CD1c-positive myeloid dendritic cell (primary cell): ENCODE data around the gene TPPP2.
A peak's percentile ranks its signal among the peaks of the same experiment; 100 is the strongest.
"Not testable (repeated sequence)": the region's sequence is repeated elsewhere in the genome, so short reads cannot be mapped to it uniquely, and the experiment has no call there.

ENCODE experiments used
- DNase-seq: peaks from one replicate; pipeline ENCODE4 v3.0.0-alpha.2; 2016; ENCODE audit errors: extremely low spot score

Gene TPPP2

DNA sequence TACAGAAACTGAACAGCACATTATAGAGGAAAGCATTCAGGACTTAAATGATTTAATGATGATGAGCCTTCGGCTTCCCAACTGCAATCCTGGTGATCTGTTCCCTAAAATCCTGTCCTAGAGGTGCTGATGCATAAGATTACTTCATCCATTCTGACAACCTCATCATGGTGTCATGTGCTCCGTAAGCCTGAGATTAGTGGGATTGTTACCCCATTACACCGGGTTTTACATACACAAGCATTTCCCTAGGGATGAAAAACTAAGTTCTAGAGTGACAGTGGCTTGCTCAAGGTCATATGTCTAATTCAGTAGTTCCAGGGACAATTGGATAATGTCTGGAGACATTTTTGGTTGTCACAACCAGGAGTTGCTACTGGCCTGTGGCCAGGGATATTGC, 7.1 kb downstream of the TPPP2 start:
- DNase-seq: peak; percentile 14

DNA sequence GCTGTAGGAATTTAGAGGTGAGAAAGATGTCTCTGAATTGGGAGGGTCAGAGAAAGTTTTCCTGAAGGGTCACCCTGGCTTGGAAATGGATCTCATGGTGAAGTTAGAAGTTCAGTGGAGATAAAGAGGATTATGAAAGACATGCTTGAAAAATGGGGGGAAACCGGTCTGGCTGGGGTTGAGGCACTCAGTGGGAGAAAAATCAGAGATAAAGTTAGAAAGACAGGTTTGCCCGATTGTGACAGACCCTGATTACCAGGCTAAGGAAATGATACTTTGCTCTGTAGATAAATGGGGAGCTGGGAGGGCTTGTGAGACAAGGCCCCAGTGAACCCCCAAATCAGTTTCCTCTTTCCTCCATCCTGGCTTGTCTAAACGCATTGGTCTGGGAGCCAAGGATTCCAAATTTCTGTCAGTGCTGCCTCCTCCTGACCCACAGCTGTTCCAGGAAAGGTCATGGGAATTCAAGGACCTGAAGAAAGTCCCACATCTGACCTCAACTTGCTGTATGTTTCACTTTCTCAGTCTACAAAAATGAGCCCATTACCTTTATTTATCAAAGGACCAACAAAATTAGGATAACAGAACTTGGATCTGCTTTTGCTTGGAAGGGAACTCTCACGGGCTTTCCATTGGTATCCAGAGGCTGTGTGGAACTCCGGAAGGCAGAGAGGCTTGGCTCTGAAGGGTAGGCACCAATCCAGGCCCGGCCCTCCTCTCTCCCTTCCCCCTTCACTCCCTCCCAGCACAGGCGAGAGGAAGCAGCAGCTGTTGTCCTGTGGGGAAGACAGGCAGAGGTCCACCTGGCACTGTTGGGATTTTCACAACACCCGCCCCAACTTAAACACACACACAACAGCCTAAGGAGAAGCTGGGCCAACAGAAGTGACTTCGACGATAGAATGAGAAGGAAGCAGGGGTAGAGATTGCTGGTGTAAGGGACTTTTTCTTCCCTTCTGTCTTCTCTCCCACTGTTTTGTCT, 8.7 kb downstream of the TPPP2 start:
- no peak for DNase-seq

DNA sequence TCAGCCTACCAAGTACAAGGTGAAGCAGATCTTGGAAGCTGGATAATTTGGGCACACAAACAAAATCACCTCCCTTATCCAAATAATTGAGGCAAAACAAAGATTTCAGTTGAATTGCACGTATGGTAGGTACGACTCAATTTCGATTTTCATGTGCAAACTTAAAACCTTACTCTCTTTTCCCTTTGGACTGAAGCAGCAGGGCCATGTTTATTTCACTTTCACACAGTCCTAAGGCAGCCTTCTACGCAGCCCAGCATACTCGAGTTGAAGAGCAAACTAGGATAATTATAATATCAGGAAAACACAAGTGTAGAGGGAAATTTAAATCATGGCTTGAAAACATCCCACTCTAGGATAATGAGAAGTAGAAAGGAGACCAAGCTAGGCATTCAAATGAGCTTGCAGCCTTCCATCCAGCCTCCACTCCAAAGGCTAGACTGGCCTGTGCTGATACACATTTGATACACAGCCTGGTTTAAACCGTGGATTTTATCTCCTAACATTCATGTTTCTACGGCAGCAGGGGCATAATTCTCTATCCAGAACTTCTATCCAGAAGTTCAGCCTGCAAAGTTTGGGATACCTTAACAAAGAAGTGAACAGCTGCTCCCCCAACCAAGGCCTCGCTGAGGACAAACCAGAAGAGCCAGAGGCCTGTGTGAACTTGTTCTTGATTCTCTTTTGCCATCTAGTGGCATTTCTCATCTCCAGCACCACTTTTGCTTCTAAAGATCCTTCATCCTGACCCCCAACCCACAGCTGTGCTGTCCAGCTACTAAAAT, 9.8 kb downstream of the TPPP2 start:
- DNase-seq: peak; percentile 71

DNA sequence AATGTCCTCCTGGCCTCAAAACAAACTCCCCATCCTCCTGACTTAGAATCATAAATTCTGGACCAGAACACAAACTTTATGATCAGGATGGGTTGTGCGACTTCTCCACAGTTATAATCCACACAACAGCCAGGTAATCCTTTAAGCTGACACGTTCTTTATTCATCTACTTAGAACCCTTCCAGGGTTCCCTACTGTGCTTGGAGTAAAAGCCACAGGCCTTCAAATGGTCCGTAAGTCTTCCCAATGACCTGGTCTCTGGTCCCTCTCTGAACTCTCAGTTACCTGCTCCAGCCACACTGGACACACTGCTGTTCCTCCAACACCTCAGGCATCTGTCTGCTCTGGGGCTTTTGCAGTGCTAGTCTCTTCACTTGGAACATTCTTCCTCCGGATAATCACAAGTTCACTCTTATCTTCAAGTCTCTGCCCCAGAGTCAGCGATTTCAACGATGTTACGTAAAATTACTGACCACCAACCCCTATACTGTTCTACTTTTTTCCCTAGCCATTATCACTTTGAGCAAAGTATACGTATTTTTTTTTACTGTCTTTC, 10.4 kb downstream of the TPPP2 start:
- DNase-seq: no peak

DNA sequence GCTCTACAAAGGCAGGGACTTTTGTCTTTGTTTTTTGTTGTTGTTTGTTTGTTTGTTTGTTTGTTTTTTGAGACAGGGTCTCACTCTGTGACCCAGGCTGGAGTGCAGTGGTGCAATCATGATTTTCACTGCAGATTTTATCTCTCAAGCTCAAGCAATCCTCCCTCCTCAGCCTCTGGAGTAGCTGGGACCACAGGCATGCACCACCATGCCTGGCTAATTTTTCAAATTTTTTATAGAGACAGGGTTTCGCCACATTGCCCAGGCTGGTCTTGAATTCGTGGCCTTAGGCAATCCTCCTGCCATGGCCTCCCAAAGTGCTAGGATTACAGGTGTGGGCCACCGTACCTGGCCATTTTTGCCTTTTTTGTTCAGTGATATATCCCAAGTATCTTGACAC, 10.9 kb downstream of the TPPP2 start:
- DNase-seq: not testable (repeated sequence)

DNA sequence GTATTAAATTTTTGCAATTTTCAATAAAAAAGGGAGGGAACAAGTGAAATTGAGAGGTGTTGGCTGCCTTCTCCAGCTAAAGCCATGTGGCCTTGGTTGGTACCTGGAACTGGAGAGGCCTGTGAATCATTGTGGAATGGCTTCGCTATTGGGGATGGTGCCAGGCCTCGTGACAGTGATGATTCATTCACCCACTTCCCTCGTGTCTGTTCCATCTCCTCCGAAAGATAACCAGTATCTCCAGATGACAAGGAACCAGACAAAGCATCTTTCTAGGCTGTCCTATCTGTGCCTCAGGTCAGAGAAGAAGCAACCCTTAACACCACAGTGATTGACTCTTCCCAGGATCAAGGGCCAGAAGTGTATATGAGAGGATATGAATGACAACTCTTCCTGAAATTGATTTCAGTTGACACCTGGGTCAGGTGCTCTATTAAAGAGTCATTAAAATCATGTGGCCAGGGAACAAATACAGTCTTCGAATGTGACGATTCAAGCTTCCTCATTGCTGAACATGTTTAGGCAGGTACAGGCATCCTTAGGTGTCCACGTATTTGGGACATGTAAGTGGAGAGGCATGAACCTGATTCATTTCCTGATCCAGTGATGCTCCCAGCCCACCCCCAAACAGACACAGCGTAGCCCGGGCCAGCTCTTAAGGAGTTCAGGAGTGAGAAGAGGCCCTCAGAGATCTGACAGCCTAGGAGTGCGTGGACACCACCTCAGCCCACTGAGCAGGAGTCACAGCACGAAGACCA, 11.8 kb downstream of the TPPP2 start, which contains the start of gene RNASE7:
Gene RNASE7, plus strand, starts transcription at position 687 of the 758 bp plus-strand sequence. CDS start 631 bp downstream, outside the sequence.
- peak; percentile 58 for DNase-seq

DNA sequence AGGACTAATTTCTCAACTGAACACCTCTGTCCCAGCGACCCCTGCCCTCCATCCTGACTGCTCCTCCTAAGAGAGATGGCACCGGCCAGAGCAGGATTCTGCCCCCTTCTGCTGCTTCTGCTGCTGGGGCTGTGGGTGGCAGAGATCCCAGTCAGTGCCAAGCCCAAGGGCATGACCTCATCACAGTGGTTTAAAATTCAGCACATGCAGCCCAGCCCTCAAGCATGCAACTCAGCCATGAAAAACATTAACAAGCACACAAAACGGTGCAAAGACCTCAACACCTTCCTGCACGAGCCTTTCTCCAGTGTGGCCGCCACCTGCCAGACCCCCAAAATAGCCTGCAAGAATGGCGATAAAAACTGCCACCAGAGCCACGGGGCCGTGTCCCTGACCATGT, 12.9 kb downstream of the TPPP2 start:
- no peak for DNase-seq

DNA sequence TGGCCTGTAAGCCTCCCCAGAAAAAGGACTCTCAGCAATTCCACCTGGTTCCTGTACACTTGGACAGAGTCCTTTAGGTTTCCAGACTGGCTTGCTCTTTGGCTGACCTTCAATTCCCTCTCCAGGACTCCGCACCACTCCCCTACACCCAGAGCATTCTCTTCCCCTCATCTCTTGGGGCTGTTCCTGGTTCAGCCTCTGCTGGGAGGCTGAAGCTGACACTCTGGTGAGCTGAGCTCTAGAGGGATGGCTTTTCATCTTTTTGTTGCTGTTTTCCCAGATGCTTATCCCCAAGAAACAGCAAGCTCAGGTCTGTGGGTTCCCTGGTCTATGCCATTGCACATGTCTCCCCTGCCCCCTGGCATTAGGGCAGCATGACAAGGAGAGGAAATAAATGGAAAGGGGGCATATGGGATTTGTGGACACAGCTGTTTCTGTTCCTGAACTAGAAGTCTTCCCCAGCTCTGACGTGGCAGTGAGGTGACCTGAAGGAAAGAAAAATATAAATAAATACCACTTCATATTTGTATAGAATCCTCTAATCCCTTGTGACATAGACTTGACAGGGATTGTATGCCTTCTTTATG, 13.5 kb downstream of the TPPP2 start:
- DNase-seq: no peak

DNA sequence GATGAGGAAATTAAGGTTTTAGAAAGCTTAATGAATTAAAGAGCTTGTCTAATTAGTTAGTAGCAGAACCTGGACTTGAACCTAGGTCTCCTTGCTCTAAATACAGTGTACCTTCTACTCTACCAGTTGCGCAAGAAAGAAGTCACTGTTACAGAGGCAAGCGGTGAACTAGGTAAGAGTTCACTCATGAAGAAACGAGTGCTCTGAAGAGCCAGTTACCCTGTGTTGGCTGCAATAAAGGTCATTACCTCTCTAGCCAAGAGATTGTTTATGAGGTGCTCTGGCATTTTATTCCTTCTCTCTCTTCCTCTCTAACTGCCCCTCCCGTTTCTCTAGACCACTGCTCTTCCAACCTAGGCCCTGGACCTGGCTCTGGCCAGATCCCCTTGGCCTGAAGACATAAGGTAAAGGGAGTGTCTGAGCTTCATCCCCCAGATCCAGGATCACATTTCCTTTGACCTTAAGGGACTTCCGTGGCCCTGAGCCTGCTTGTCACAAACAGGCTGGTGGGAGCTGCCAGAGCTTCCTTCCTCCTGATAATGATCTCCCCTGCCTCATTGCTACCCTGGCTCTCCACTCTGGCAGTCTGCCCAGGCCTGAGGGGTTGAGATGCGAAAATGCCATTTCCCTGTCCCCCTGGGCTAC, 14.1 kb downstream of the TPPP2 start:
- no peak for DNase-seq

DNA sequence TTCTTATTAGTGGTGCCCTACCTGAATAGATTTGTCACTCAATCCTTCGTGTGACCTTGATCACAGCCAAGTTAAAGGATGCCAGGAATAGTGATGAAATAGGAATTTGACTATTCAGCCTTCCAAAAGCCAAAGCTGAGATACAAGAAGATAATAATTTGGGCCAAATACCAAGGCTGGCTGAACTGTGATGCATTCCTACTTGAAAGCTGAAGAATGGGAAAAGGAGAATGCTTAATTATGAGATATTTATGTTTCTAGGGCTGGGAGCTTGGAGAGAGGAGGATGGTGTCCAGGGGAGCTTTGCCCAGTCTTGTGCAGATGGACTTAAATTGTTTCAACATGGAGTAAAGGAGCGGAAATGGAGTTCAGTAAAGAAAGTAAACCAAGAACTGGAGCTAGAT, 17.4 kb downstream of the TPPP2 start:
- DNase-seq: no peak

DNA sequence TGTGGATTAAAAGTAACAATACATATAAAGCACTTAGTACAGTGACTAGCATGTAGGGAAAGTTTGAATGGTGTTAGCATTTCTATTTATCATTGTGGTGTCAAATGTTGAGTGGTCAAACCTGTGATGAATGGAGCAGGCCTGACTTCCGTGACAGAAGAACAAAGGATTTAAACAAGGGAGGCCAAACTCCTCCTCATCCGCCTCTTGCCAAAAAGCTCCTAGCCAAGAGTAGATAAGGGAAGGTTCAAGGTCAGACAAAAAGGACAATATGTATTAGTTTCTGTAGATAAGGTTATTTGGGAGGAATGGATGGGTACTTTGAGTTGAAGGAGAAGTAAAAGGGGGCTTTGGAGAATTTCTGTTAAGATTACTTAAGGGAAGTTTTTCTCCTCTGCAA, 18.6 kb downstream of the TPPP2 start:
- no peak for DNase-seq

DNA sequence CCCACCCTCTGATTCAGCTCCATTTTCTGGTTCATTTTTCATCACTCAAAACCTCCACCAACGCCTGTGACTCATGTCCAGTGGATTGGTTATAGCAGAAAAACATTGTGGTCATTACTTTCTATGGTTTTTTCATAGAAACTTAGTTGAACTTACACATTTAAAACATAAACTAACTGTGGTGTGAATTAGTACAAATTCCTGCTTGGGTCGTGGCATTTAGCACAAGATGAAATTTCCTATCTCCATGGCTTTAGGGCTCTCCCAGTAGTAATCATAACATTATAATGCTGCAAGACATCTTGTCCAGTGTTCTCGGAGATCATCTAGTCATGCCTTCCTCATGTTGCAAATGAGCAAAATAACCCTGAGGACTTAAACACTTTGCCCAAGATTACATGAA, 19.3 kb downstream of the TPPP2 start:
- no peak for DNase-seq

DNA sequence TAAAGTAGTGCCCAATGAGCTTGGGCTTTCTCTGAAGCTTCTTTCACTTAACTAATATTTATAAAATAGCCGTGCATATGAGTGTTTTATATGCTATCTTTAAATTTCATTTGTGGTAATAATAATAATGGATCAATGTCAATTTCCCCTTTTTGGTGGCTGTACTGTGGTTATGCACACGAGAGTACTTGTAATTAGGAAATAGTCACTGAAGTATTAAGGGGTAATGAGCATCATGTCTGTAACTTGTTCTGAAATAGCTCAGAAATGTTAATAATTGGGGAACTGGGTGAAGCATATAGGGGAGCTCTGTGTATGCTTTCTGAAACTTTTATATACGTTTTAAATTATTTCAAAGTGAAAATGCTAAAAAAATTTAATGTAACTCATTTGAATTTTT, 20.6 kb downstream of the TPPP2 start:
- no peak for DNase-seq

DNA sequence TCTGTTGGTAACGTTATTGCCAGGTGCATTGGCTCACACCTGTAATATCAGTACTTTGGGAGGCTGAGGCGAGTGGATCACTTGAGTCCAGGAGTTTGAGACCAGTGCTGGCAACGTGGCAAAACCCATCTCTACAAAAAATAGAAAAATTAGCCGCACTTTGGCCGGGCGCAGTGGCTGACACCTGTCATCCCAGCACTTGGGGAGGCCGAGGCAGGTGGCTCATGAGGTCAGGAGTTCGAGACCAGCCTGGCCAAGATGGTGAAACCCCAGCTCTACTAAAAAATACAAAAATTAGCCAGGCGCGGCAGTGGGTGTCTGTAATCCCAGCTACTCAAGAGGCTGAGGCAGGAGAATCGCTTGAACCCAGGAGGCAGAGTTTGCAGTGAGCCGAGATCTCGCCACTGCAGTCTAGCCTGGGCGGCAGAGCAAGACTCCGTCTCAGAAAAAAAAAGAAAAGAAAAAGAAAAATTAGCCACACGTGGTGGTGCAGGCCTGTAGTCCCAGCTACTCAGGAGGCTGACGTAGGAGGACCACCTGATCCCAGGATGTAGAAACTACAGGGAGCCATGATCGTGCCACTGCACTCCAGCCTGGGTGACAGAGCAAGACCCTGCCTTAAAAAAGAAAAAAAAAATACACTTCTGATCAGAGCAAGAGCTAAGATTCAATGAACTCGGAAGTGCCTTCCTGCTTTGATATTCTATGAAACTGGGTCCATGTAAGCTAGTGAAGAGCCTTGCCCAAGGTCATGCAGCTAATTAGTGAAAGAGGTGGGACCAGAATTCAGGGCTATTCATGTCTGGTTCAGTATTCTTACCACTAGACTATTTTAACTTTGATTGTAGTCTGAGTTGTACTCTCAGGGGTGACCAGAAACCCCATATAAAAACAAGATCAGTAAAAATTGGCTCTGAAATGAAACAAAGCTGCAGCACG, 23.4 kb downstream of the TPPP2 start:
- DNase-seq: no peak

DNA sequence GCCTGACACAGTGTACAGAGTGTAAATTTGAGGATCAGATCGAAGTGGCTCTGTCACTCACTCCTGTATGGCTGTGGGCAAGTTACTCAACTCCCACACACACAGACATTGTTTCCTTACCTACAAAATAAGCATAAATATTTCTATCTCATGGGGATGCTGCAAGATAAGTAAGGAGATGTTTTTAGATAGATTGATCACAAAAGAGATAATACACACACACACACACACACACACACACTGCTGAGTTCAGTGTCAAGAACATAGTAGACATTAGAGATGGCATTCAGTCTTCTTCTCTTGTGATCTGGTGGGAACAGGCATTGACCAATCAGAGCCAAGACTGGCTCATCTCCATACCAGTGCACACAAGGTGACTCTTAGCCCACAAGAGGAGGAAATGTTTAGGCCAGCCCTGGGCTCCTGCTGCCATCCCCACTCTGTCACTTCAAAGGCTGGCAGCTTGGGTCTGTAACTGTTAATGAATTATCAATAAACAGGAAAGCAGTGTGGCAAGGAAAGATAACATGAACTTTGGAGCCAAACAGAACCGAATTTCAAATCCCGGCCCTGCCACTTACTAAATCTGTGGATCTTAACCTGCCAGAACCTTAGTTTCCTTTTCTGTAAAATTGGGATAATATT, 24.2 kb downstream of the TPPP2 start:
- no peak for DNase-seq

DNA sequence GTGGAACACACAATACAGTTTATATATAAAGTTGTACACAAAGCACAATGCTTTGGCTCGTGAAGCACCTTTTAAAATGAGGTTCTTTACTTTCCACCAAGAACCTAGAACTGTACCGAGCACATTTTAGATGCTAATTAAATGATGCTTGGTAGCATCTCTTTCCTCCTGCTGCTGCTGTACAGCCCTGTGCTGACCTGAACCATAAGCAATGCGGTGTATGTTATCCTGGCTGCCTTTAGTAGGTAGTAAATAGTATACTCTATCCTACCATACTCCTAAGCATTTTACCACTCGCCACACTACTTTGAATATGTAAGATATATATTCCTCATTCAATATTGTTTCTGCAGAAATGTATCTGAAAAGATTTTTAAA, 24.7 kb downstream of the TPPP2 start:
- no peak for DNase-seq

DNA sequence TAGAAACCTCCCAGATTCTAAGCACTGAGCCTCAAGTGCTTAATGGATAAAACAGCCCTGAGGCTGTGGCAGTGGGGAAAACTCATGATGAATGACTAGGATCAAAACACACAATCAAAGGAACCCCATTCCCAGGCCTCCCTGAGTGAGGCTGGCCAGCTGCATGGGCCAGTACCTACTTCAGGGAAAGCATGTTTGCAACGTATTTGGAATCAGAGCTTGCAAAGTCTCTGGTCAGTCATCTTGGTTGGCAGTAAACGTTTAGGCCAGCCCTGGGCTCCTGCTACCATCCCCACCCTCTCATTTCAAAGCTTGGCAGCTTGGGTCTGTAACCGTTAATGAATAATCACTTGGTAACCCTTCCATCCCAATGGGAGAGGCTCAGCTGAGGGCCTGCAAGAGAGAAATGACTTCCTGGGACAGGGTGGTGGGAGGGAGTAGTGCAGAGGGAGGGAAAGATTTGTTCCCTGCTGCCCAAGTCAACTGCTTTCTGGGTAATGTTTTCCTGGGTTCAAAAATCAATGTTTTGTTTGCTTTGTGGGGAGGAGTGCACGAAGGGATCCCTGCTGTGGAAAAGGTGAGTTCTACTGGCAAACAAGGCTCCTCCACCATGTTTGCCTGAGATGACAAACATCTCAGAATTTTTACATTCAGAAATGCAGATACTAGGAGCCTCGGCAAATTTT, 25.6 kb downstream of the TPPP2 start:
- no peak for DNase-seq

DNA sequence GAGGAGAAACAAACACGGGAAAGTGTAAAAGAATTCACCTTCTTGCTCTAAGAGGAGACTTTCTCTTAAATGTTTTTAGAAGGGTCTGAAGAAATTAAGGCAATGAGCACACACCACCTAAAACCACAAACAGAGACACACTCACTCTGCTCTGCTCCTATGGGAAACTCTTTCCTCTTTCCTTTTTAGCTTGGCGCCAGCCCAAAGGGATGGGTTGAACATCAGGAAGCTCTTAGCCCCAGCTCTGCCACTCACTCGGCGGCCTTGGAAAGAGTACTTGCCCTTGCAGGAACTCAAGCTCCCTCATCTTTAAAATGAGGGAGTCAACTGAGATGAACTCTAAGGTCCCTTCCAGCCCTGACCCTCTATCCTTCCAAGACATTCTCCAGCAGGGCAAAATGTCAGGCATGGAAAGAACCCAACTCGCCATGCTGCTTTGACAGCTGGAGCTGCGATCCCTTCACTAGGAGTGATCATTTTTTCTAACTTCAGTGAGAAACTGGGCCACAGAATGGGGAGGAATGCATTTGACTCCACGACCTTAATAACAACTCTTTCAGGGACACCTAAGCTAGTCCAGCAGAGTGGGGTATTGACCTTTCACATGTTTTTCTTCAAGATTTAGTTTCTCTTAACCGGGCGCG, 26.6 kb downstream of the TPPP2 start:
- no peak for DNase-seq
